MM.1S (cell line): Measurements from ENCODE around the gene TMPRSS9.
"Not testable (repeated sequence)": the region's sequence is repeated elsewhere in the genome, so short reads cannot be mapped to it uniquely, and the experiment has no call there.

Experiments
- DNase-seq: peaks from one replicate; pipeline ENCODE4 v3.0.0-alpha.2; 2015
- H2AFZ ChIP-seq: fragments of 300-600 bp; sonication (generic); 2 replicates; pipeline ENCODE4 v1.6.0; 2016; ENCODE audit warnings: antibody characterized with exemption, low read length
- H3F3A ChIP-seq: fragments of 300-600 bp; sonication (generic); 2 replicates; pipeline ENCODE4 v1.6.1; 2016; ENCODE audit warnings: mild to moderate bottlenecking, antibody characterized with exemption, low read length, moderate library complexity, mixed read lengths; ENCODE audit not compliant: insufficient read depth
- H3K27ac ChIP-seq: fragments of 300-600 bp; sonication (generic); 2 replicates; pipeline ENCODE4 v1.5.1; 2016; ENCODE audit warnings: mild to moderate bottlenecking, low read length
- H3K27me3 ChIP-seq: fragments of 300-600 bp; sonication (generic); replicated peaks from 2 replicates; pipeline ENCODE4 v1.6.0; 2016; ENCODE audit warnings: low read length; ENCODE audit not compliant: insufficient read depth
- H3K36me3 ChIP-seq: fragments of 300-600 bp; sonication (generic); replicated peaks from 2 replicates; pipeline ENCODE4 v1.6.1; 2016; ENCODE audit warnings: mild to moderate bottlenecking, low read length, mixed read lengths; ENCODE audit not compliant: insufficient read depth
- H3K4me1 ChIP-seq: fragments of 300-600 bp; sonication (generic); 2 replicates; pipeline ENCODE4 v1.6.1; 2016; ENCODE audit warnings: low read length, mixed read lengths
- H3K4me2 ChIP-seq: fragments of 300-600 bp; sonication (generic); 2 replicates; pipeline ENCODE4 v1.6.0; 2016; ENCODE audit warnings: low read depth, low read length
- H3K4me3 ChIP-seq: fragments of 300-600 bp; sonication (generic); 2 replicates; pipeline ENCODE4 v1.5.1; 2016; ENCODE audit warnings: low read length, mixed read lengths
- H3K79me2 ChIP-seq: fragments of 300-600 bp; sonication (generic); 2 replicates; pipeline ENCODE4 v1.6.1; 2016; ENCODE audit warnings: mixed run types, low read length, mixed read lengths
- H3K9ac ChIP-seq: fragments of 300-600 bp; sonication (generic); 2 replicates; pipeline ENCODE4 v1.6.1; 2016; ENCODE audit warnings: low read length, mixed read lengths
- H3K9me2 ChIP-seq: fragments of 300-600 bp; sonication (generic); replicated peaks from 2 replicates; pipeline ENCODE4 v1.6.1; 2016; ENCODE audit warnings: mild to moderate bottlenecking, low read length, mixed read lengths; ENCODE audit not compliant: insufficient read depth
- H3K9me3 ChIP-seq: fragments of 300-600 bp; sonication (generic); replicated peaks from 2 replicates; pipeline ENCODE4 v1.6.1; 2016; ENCODE audit warnings: mild to moderate bottlenecking, low read length, mixed read lengths; ENCODE audit not compliant: insufficient read depth
- H4K20me1 ChIP-seq: fragments of 300-600 bp; sonication (generic); 2 replicates; pipeline ENCODE4 v1.6.1; 2016; ENCODE audit warnings: mild to moderate bottlenecking, low read length, moderate library complexity, mixed read lengths; ENCODE audit not compliant: insufficient read depth
- EZH2 ChIP-seq: fragments of 300-600 bp; sonication (generic); optimal IDR thresholded peaks from 2 replicates; pipeline ENCODE3; 2017; ENCODE audit warnings: low read depth, mild to moderate bottlenecking, antibody characterized with exemption, low read length, mixed read lengths
- EZH2phosphoT487 ChIP-seq: fragments of 300-600 bp; sonication (generic); IDR thresholded peaks from 2 replicates; pipeline ENCODE4 v1.6.1; 2018; ENCODE audit warnings: antibody characterized with exemption, low read length
- TF ChIP-seq, protein P1 (sequence below): fragments of 300-600 bp; sonication (generic); IDR thresholded peaks from 2 replicates; pipeline ENCODE4 v1.5.1; 2016; ENCODE audit warnings: antibody characterized with exemption, low read length, mixed read lengths

Gene TMPRSS9

DNA sequence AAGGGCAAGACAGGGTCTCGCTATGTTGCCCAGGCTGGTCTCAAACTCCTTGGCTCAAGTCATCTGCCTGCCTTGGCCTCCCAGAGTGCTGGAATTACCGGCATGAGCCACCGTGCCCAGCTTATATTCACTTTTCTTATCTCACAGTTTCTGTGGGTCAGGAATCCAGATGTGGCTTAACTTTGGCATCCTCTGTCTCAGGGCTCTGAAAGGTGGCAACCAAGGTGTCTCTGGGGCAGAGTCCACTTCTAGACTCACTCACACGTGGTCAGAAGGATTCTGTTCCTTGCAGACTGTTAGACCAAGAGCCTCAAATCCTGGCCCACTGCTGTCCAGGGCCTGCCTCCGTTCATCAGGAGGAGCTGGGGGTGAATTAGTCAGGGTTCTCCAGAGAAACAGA, 104.3 kb downstream of the TMPRSS9 start:
- H3K9me3 ChIP-seq, result no peaks in the 10 kb centered on the region
- no peaks in the 10 kb centered on the region for H3K27me3 ChIP-seq
- no peak overlapping the region for H2AFZ ChIP-seq
- no peak for DNase-seq
- TF ChIP-seq, protein P1, sequence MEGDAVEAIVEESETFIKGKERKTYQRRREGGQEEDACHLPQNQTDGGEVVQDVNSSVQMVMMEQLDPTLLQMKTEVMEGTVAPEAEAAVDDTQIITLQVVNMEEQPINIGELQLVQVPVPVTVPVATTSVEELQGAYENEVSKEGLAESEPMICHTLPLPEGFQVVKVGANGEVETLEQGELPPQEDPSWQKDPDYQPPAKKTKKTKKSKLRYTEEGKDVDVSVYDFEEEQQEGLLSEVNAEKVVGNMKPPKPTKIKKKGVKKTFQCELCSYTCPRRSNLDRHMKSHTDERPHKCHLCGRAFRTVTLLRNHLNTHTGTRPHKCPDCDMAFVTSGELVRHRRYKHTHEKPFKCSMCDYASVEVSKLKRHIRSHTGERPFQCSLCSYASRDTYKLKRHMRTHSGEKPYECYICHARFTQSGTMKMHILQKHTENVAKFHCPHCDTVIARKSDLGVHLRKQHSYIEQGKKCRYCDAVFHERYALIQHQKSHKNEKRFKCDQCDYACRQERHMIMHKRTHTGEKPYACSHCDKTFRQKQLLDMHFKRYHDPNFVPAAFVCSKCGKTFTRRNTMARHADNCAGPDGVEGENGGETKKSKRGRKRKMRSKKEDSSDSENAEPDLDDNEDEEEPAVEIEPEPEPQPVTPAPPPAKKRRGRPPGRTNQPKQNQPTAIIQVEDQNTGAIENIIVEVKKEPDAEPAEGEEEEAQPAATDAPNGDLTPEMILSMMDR, result no peak
- no peak for TF ChIP-seq EZH2phosphoT487
- no peak for TF ChIP-seq EZH2
- H3K79me2 ChIP-seq, result no peaks in the 10 kb centered on the region
- H3K9ac ChIP-seq, result no peak overlapping the region
- peaks cover 31% of the 10 kb centered on the region for H3F3A ChIP-seq
- no peak overlapping the region for H3K4me2 ChIP-seq
- H3K9me2 ChIP-seq, result no peaks in the 10 kb centered on the region
- H3K4me3 ChIP-seq, result no peak overlapping the region
- H3K27ac ChIP-seq, result no peak overlapping the region
- no peaks in the 10 kb centered on the region for H4K20me1 ChIP-seq
- no peaks in the 10 kb centered on the region for H3K36me3 ChIP-seq
- peaks cover 11% of the 10 kb centered on the region for H3K4me1 ChIP-seq

DNA sequence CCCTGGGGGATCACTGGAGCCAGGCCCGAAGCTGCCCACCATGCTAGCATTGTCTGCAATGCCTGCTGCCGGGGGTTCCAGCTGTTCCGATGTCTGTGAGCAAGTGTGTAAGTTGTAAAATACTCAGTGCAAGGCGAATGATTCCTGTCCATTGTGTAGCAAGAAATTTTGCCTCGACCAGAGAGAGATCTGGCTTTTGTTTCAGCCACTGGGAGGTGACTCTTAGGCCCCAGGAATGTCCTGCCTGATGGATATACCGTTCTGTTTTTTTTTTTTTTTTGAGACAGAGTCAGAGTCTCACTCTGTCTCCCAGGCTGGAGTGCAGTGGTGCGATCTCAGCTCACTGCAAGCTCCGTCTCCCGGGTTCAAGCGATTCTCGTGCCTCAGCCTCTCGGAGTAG, 108.5 kb downstream of the TMPRSS9 start:
- Histone ChIP-seq H3K9me3 (no peaks in the 10 kb centered on the region), H3K36me3 (no peaks in the 10 kb centered on the region), H3K4me1 (peaks cover 11% of the 10 kb centered on the region), H3K27ac (no peak overlapping the region), H3K27me3 (no peaks in the 10 kb centered on the region), H3F3A (peaks cover 18% of the 10 kb centered on the region), H3K79me2 (no peaks in the 10 kb centered on the region), H2AFZ (no peak overlapping the region), H3K4me2 (no peak overlapping the region), H3K4me3 (no peak overlapping the region), H3K9ac (no peak overlapping the region), H4K20me1 (no peaks in the 10 kb centered on the region), H3K9me2 (no peaks in the 10 kb centered on the region)
- no peak for TF ChIP-seq EZH2phosphoT487
- TF ChIP-seq, protein P1, result no peak
- no peak for TF ChIP-seq EZH2
- DNase-seq, result no peak

DNA sequence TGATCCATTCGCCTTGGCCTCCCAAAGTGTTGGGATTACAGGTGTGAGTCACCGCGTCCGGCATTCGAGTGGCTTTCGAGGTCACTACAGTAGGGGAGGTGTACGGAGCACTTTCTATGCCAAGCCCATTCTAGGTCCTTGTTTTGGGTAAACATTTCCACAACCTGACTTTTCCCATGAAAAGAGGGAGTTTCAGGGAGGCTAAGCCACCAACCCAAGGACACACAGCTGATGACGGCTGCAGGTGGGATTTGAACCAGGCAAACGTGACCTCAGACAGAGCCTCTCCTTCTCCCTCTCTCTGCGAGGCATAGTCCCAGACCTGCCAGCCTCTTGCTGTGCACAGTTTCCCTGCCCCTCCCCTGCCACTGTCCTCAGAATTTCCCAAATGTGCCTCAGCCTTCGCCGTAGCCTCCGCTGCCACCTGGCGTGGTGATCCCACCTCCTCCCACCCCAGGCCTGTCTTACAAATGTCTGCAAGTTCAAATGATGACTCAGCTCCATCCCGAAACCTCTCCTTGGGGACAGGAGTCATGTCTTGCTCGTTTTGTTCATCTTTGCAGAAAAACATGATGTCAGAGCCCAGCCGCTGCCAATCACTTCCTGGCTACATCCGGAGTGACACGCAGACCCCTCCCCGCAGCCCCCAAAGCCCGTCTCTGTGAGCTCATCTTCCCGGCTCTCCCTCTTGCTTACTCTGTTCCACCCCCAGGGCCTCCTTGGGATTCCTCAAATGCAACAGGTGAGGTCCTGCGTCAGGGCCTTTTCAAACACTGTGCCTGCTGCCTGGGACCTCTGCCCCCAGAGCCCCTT, 109.2 kb downstream of the TMPRSS9 start:
- H3K36me3 ChIP-seq, result no peaks in the 10 kb centered on the region
- no peaks in the 10 kb centered on the region for H4K20me1 ChIP-seq
- H3K4me3 ChIP-seq, result no peak overlapping the region
- H3K27me3 ChIP-seq, result no peaks in the 10 kb centered on the region
- TF ChIP-seq, protein P1, result no peak; the same call in 1 of the 2 replicates
- TF ChIP-seq EZH2phosphoT487, result no peak
- TF ChIP-seq EZH2, result no peak
- peak overlapping the region; percentile 35 for H3K4me2 ChIP-seq
- H3K9ac ChIP-seq, result peak overlapping the region; percentile 7; the same call in 1 of the 2 replicates
- no peaks in the 10 kb centered on the region for H3K9me3 ChIP-seq
- H2AFZ ChIP-seq, result peak overlapping the region; percentile 62
- peak overlapping the region; percentile 53; the same call in 1 of the 2 replicates for H3K27ac ChIP-seq
- peak; percentile 90 for DNase-seq
- H3K4me1 ChIP-seq, result peaks cover 14% of the 10 kb centered on the region
- no peaks in the 10 kb centered on the region for H3K79me2 ChIP-seq
- no peaks in the 10 kb centered on the region for H3K9me2 ChIP-seq
- peaks cover 11% of the 10 kb centered on the region for H3F3A ChIP-seq

DNA sequence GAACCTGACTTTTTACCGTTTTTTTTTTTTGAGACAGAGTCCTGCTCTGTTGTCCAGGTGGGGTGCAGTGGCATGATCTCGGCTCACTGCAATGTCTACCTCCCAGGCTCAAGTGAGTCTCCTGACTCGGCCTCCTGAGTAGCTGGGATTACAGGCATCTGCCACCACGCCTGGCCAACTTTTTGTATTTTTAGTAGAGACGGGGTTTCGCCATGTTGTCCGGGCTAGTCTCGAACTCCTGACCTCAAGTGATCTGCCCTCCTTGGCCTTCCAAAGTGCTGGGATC, 109.8 kb downstream of the TMPRSS9 start:
- Histone ChIP-seq H2AFZ (peak overlapping the region; percentile 62), H3K9ac (peak overlapping the region; percentile 7; the same call in 1 of the 2 replicates), H3K4me2 (peak overlapping the region; percentile 35; the same call in 1 of the 2 replicates), H3K4me1 (peaks cover 14% of the 10 kb centered on the region), H3K27ac (peak overlapping the region; percentile 53; the same call in 1 of the 2 replicates)
- not testable (repeated sequence) for DNase-seq, H4K20me1 ChIP-seq, H3K4me3 ChIP-seq, H3K9me3 ChIP-seq, H3K79me2 ChIP-seq, H3K27me3 ChIP-seq, H3K9me2 ChIP-seq, H3F3A ChIP-seq, H3K36me3 ChIP-seq
